Muscle layer of colon (tissue), 2 donors: ENCODE results near the gene ZSCAN25.

ENCODE experiments used
- H3K27ac ChIP-seq: one replicate; pipeline ENCODE4 v1.7.0; 2013; ENCODE audit warnings: low read depth, mild to moderate bottlenecking, low read length, moderate library complexity
- H3K27me3 ChIP-seq, 2 donors: one replicate each; pipeline ENCODE4 v1.7.0; 2013; ENCODE audit warnings: low read length in 2 of 2, mild to moderate bottlenecking in 2 of 2; ENCODE audit not compliant: insufficient read depth in 2 of 2, control insufficient read depth in 1 of 2
- H3K36me3 ChIP-seq: one replicate; pipeline ENCODE4 v1.7.0; 2013; ENCODE audit warnings: mild to moderate bottlenecking, low read length; ENCODE audit not compliant: insufficient read depth
- H3K4me1 ChIP-seq: one replicate; pipeline ENCODE4 v1.7.0; 2013; ENCODE audit warnings: mild to moderate bottlenecking, low read length; ENCODE audit not compliant: insufficient read depth
- H3K4me3 ChIP-seq, 2 donors: one replicate each; pipeline ENCODE4 v1.7.0; 2013; ENCODE audit warnings: low read length in 2 of 2, low read depth in 1 of 2, mild to moderate bottlenecking in 1 of 2, moderate library complexity in 1 of 2
- H3K9ac ChIP-seq: one replicate; pipeline ENCODE4 v1.7.0; 2013; ENCODE audit warnings: low read length
- H3K9me3 ChIP-seq: one replicate; pipeline ENCODE4 v1.7.0; 2013; ENCODE audit warnings: mild to moderate bottlenecking, low read length
- donor health status: abdominal sarcoma.
- donor health status: Adenocarcinoma of cecum.

ZSCAN25 gene

DNA sequence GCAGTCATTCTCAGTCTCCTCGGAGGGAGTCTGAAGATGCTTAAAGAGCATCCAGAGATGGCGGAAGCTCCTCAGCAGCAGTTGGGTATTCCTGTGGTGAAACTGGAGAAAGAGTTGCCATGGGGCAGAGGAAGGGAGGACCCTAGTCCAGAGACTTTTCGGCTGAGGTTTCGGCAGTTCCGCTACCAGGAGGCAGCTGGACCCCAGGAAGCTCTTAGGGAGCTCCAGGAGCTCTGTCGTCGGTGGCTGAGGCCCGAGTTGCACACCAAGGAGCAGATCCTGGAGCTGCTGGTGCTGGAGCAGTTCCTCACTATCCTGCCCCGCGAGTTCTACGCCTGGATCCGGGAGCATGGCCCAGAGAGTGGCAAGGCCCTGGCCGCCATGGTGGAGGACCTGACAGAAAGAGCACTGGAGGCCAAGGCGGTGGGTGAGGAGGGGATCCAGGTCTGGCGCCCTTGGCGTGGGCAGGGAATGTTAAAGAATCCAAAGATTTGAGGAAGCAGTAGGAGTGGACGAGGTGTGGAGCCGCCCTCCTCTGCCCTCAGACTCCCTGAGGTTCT, 2.9 kb downstream of the ZSCAN25 start:
- Histone ChIP-seq H3K9me3 (no peaks in the 10 kb centered on the region), H3K9ac (no peak overlapping the region), H3K4me3 (no peak overlapping the region), H3K27me3 (no peaks in the 10 kb centered on the region), H3K27ac (no peak overlapping the region), H3K4me1 (peaks cover 12% of the 10 kb centered on the region), H3K36me3 (peaks cover 67% of the 10 kb centered on the region)

DNA sequence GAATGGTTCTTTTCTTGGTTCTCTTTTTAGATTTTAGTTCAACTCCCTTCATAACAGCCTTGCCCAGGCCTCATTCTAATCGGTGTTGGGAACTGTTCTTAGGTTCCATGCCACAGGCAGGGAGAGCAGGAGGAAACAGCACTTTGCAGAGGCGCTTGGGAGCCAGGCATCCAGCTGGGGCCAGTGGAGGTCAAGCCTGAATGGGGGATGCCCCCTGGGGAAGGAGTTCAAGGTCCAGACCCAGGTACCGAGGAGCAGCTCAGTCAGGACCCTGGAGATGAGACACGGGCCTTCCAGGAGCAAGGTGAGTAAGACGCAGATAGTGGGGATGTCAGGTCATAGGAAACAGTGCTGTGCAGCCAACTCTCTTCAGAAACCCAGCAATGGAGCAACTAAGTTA, 4.5 kb downstream of the ZSCAN25 start:
- Histone ChIP-seq H3K36me3 (peaks cover 83% of the 10 kb centered on the region), H3K4me1 (peaks cover 12% of the 10 kb centered on the region), H3K9ac (no peak overlapping the region), H3K27me3 (no peaks in the 10 kb centered on the region), H3K27ac (no peak overlapping the region), H3K9me3 (no peaks in the 10 kb centered on the region), H3K4me3 (no peak overlapping the region)

DNA sequence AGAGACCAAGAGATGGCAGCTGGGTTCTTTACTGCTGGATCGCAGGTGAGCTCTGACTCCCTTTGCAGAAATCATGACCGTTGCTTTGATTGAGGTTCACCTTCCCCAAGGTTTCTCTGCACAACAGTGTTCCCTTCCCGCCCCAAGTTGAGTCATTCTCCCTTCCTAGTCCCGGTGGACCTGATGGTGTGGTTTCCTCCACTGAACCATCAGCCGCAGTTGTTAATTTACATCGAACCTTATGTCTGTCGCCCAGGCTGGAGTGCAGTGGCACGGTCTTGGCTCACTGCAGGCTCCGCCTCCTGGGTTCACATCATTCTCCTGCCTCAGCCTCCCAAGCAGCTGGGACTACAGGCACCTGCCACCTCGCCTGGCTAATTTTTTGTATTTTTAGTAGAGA, 5.8 kb downstream of the ZSCAN25 start:
- H3K9me3 ChIP-seq: no peaks in the 10 kb centered on the region
- H3K27me3 ChIP-seq: no peaks in the 10 kb centered on the region
- H3K27ac ChIP-seq: no peak overlapping the region
- H3K4me1 ChIP-seq: peaks cover 10% of the 10 kb centered on the region
- H3K36me3 ChIP-seq: peaks cover 83% of the 10 kb centered on the region
- H3K9ac ChIP-seq: no peak overlapping the region
- H3K4me3 ChIP-seq: no peak overlapping the region

DNA sequence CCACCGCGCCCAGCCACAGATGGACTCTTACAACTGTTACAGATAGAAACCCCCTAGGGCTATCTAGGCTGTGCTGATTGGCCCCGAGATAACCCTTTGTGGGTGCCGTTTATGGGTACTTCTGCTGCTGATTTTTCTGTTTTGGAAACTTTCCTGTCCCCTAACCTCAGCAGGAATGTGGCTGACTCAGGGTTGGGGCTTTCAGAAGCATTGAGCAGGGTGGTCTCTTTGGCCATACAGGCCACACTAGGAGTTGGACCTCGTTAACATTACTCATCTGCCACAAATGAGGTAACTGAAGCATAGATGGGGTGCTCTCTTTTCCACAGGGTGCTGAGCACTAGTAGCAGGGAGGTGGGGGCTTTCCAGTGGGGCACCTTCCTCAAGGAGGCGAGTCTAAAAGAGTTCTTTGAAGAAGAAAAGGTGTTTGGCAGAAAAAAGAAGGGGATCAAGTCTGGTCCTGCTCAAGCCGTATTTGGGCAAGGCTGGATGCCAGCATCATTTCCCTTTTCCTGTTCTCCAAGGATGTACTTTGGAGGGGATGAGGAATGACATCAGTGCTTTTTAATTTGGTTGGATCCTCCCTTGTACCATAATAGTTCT, 6.4 kb downstream of the ZSCAN25 start:
- Histone ChIP-seq H3K4me1 (peaks cover 4% of the 10 kb centered on the region), H3K4me3 (no peak overlapping the region), H3K27ac (no peak overlapping the region), H3K36me3 (peaks cover 86% of the 10 kb centered on the region), H3K27me3 (no peaks in the 10 kb centered on the region), H3K9ac (no peak overlapping the region), H3K9me3 (no peaks in the 10 kb centered on the region)

DNA sequence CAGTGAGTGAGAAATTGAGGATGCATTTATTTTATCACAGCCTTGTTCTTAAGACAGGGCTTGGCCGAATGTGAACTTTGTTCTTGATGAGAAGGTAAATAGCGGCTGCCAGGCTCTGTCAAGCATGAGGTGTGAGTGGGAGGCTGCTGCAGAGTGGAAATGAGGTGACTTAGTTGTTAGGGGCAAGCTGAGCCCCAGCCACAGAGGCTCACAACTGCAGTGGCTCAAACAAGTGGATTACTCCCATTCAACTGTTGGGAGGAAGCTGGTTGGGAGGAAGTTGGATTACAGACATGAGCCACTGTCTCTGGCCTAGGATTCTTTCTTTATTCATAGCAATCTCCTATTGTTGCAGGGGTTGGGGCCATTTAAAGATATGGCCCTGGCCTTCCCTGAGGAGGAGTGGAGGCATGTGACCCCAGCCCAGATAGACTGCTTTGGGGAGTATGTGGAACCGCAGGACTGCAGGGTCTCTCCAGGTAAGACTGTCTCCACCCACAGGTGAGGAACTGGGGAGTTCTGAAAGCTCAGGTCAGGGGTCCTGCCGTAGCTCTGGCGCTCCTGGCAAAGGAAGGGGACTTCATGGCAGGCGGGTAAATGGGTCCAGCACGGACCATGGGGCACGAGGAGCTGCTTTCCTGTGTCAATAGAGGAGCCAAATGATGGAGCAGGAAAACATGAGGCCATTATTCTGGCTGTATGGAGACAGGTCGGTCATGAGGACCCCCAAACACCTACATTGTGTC, 7.1 kb downstream of the ZSCAN25 start:
- H3K4me1 ChIP-seq: no peaks in the 10 kb centered on the region
- peaks cover 85% of the 10 kb centered on the region for H3K36me3 ChIP-seq
- H3K27ac ChIP-seq: no peak overlapping the region
- H3K9me3 ChIP-seq: no peaks in the 10 kb centered on the region
- H3K4me3 ChIP-seq: no peak overlapping the region
- H3K27me3 ChIP-seq: no peaks in the 10 kb centered on the region
- no peak overlapping the region for H3K9ac ChIP-seq

DNA sequence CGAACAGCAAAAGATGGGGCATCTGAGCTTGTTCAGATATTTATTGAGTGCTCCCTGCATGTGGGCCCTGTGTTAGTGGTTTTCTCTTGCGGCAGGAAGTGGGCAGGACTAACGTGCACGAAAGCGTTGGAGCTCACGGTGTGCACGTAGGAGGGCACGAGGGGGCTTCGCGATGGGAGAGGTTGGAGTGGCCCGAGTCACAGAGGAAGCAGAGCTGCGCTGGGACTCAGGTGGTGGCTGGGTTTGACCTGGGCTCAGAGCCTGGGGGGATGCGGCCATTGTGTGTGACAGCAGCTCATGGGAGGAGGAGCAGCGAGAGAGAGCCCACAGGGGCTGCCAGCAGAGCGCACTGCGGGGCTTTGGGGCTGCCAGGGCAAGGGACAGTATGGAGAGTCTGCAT, 7.7 kb downstream of the ZSCAN25 start:
- peaks cover 79% of the 10 kb centered on the region for H3K36me3 ChIP-seq
- H3K9me3 ChIP-seq: no peaks in the 10 kb centered on the region

DNA sequence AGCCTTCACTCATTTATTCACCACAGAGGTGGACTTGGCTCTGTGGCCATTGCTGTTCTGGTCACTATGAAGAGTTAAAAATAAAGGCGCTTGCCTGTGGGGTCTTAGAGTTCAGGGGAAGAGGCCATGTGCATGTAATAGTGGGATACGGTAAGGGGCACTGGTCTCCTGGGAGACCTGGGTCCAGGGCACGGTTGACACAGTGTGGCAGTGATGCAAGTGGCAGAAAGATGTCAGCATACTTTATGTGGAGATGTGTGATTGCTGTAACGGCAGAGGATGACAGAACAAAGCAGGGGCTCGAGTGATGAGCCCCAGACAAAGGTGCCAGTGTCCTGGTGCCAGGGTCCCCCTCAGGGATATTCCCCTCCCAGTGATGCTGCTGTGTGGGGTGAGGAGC, 8.6 kb downstream of the ZSCAN25 start:
- no peak overlapping the region for H3K9ac ChIP-seq
- H3K4me3 ChIP-seq: no peak overlapping the region
- no peak overlapping the region for H3K27ac ChIP-seq
- no peaks in the 10 kb centered on the region for H3K4me1 ChIP-seq
- H3K27me3 ChIP-seq: no peaks in the 10 kb centered on the region
- no peaks in the 10 kb centered on the region for H3K9me3 ChIP-seq
- peaks cover 79% of the 10 kb centered on the region for H3K36me3 ChIP-seq

More for the DNA sequence above, 7.7 kb downstream of the ZSCAN25 start:
- Histone ChIP-seq H3K4me1 (no peaks in the 10 kb centered on the region), H3K4me3 (no peak overlapping the region), H3K9ac (no peak overlapping the region), H3K27me3 (no peaks in the 10 kb centered on the region), H3K27ac (no peak overlapping the region)

DNA sequence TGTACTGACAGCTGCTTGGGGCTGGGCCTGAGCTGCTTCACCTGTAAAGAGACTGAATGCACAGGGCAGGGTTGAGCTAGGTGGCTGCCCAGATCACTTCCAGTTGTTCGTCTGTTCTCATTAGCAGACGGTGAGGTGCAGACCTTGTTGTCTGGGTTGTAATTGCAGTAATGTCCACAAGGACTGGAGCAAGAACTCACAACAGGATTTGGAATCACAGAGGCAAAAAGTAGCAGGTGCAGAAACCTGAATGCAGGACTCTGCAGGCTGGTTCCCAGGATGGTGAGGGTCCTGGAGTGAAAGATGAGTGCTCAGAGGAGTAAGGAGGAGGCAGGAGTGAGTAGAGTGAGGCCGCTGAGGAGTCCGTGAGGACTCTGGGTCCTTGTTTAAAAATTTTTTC, 9.2 kb downstream of the ZSCAN25 start:
- Histone ChIP-seq H3K27ac (no peak overlapping the region), H3K36me3 (peaks cover 79% of the 10 kb centered on the region)

DNA sequence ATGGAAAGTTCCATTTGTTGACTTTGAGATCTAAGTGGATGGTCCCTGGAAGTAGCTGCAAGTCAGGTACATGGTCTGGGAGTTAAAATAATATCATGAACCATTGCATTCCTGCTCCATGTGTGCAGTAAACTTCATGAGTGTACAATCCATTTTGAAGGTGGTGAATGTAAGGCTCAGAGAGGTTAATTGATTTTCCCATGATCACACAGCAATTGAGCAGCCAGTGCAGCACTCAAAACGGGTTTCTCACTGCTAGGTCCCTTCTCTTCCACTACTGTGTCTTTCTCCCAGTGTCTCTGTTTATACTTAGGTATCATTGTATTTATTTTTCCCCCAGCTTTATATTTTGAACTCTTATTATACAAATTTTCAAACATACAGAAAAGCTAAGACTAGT, 9.9 kb downstream of the ZSCAN25 start:
- no peak overlapping the region for H3K4me3 ChIP-seq
- no peaks in the 10 kb centered on the region for H3K27me3 ChIP-seq
- no peak overlapping the region for H3K27ac ChIP-seq
- H3K9me3 ChIP-seq: no peaks in the 10 kb centered on the region
- H3K9ac ChIP-seq: no peak overlapping the region
- H3K36me3 ChIP-seq: peaks cover 77% of the 10 kb centered on the region
- H3K4me1 ChIP-seq: no peaks in the 10 kb centered on the region

More for the DNA sequence above, 9.2 kb downstream of the ZSCAN25 start:
- H3K9me3 ChIP-seq: no peaks in the 10 kb centered on the region
- no peak overlapping the region for H3K9ac ChIP-seq
- H3K4me1 ChIP-seq: no peaks in the 10 kb centered on the region
- H3K27me3 ChIP-seq: no peaks in the 10 kb centered on the region
- no peak overlapping the region for H3K4me3 ChIP-seq

DNA sequence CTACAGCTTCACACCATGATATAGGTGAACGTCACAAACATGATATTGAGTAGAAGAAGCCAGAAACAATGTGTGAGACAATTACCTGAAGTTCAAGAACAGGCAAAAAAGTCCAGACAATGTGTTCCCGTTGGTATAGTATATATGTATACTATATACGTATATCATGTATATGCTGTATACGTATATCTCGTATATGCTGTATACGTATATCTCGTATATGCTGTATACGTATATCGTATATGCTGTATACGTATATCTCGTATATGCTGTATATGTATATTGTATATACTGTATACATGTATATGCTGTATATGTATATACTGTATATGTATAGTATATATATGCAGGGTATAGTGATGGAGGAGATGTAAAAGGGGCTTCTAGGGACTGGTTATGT, 10.8 kb downstream of the ZSCAN25 start:
- Histone ChIP-seq H3K9ac (no peak overlapping the region), H3K36me3 (peaks cover 71% of the 10 kb centered on the region), H3K27me3 (no peaks in the 10 kb centered on the region), H3K9me3 (no peaks in the 10 kb centered on the region), H3K4me3 (no peak overlapping the region), H3K4me1 (no peaks in the 10 kb centered on the region), H3K27ac (no peak overlapping the region)

DNA sequence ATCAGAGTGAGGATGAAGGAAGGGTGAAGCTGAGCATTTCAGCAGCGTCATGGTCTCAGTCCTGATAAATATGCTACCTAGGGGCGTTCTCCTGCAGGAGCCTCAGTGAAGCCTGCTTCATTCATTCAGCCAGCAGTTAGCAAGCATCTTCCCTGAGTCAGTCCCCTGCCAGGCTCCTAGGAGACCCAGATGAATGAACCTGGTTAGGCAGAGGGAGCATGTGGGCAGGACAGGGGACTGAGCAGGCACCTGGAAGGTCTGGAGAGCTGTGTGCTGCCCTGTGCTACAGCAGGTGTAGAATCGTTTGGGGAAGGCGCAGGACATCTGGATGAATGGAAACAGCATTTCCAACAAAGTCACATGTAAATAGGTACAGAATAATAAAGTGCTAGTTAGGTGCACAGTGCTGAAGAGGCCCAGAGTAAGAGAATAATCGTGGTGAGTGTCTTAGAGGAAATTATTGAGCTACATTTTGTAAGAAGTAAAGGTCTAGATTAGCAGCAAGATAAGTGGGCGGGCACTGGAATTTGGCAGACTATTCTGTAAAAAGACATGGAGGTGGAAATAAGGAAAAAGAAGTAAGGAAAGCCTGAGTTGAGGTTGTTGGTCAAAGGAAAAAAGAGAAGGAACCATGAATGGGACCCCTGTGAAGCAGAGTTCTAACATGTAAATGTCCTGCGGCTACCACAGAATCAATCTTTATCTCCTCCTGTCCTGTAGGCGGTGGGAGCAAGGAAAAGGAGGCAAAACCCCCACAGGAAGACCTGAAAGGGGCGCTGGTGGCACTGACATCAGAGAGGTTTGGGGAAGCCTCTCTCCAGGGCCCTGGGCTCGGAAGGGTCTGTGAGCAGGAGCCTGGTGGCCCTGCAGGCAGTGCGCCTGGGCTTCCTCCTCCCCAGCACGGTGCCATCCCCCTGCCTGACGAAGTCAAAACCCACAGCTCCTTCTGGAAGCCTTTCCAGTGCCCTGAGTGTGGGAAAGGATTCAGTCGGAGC, 12.0 kb downstream of the ZSCAN25 start:
- Histone ChIP-seq H3K4me3 (no peak overlapping the region), H3K36me3 (peaks cover 60% of the 10 kb centered on the region), H3K27ac (no peak overlapping the region), H3K9ac (no peak overlapping the region), H3K9me3 (no peaks in the 10 kb centered on the region), H3K4me1 (no peaks in the 10 kb centered on the region), H3K27me3 (no peaks in the 10 kb centered on the region)
